GM12878 (cell line): Measurements from ENCODE around the gene PLK2. TPM values are rescaled to one million over a fixed set of nuclear protein-coding genes. Genes with fewer than 3 reads are reported as not detected.

Experiments used
- ATAC-seq: fragments of 200-7000 bp; cut with Tn5 transposase; 3 replicates; pipeline ENCODE4 v1.9.1; 2020; ENCODE audit warnings: mild to moderate bottlenecking, moderate library complexity
- BruUV-seq: library from RNA; stranded (reverse); fragments of 400-500 nt; replicated peaks from 2 replicates; lab custom pipeline; 2021; lab: Mats Ljungman, UMichigan
- CTCF ChIA-PET: fragments of 300-600 bp; sonication (Branson Sonifier 250); formaldehyde crosslinking; extraction: SDS; loops from one replicate; lab custom pipeline; 2021; ENCODE audit warnings: inconsistent platforms; lab: Yijun Ruan, JAX
- POLR2A ChIA-PET: fragments of 350-600 bp; formaldehyde crosslinking; extraction: SDS; loops from one replicate; lab custom pipeline; 2021; ENCODE audit warnings: inconsistent platforms; lab: Charles Lee
- RAD21 ChIA-PET: fragments of 300-600 bp; sonication (Branson Sonifier 250); formaldehyde crosslinking; loops from one replicate; lab custom pipeline; 2023; ENCODE audit warnings: antibody characterized with exemption; ENCODE audit not compliant: unreplicated experiment; lab: Charles Lee
- SMC1A ChIA-PET: fragments of 300-600 bp; sonication (Branson Sonifier 250); formaldehyde crosslinking; loops from one replicate; lab custom pipeline; 2023; ENCODE audit not compliant: unreplicated experiment, uncharacterized antibody; lab: Charles Lee
- DNase-seq: peaks from one replicate; pipeline ENCODE4 v3.0.0-alpha.2; 2011; ENCODE audit warnings: low read depth, low spot score
- FAIRE-seq: peaks from 3 replicates; lab custom pipeline; 2011; peaks lifted over from hg19 to GRCh38; lab: Jason Lieb, UNC
- H2AFZ ChIP-seq: 2 replicates; pipeline ENCODE4 v1.6.0; 2011; ENCODE audit warnings: low read depth, low read length, control low read depth; ENCODE audit not compliant: control insufficient read depth
- H3K27ac ChIP-seq: 2 replicates; pipeline ENCODE4 v1.5.1; 2011; ENCODE audit warnings: control low read depth; ENCODE audit not compliant: control insufficient read depth, insufficient read depth
- H3K27me3 ChIP-seq, 2 experiments: replicated peaks in 1 of 2; 2 replicates each; pipeline versions ENCODE4 v1.6.0 to v1.6.1; 2011; ENCODE audit warnings: low read length in 1 of 2; ENCODE audit not compliant: control insufficient read depth in 2 of 2, insufficient read depth in 2 of 2
- H3K36me3 ChIP-seq, 2 experiments: 2 replicates each; pipeline ENCODE4 v1.5.1; 2011; ENCODE audit warnings: low read length in 1 of 2; ENCODE audit not compliant: control insufficient read depth in 2 of 2, insufficient read depth in 2 of 2
- H3K4me1 ChIP-seq: 2 replicates; pipeline ENCODE4 v1.6.1; 2011; ENCODE audit warnings: mild to moderate bottlenecking, low read length, moderate library complexity, mixed read lengths; ENCODE audit not compliant: control insufficient read depth, insufficient read depth
- H3K4me2 ChIP-seq: 2 replicates; pipeline ENCODE4 v1.6.0; 2011; ENCODE audit warnings: control low read depth; ENCODE audit not compliant: control insufficient read depth, insufficient read depth
- H3K4me3 ChIP-seq: fragments of 200-600 bp; sonication (generic); 2 replicates; pipeline ENCODE4 v1.5.1; 2016
- H3K79me2 ChIP-seq: 2 replicates; pipeline ENCODE4 v1.6.0; 2011; ENCODE audit warnings: low read length; ENCODE audit not compliant: control insufficient read depth, insufficient read depth
- H3K9ac ChIP-seq: 2 replicates; pipeline ENCODE4 v1.8.0; 2011; ENCODE audit warnings: low read length, control low read depth, mixed read lengths; ENCODE audit not compliant: control insufficient read depth, insufficient read depth
- H3K9me3 ChIP-seq: replicated peaks from 3 replicates; pipeline ENCODE4 v1.5.1; 2011; ENCODE audit warnings: mild to moderate bottlenecking, low read length; ENCODE audit not compliant: control insufficient read depth, insufficient read depth
- H4K20me1 ChIP-seq: 2 replicates; pipeline ENCODE4 v1.6.0; 2011; ENCODE audit not compliant: control insufficient read depth, insufficient read depth
- ASH2L ChIP-seq: fragments of 300-600, 200-600 bp; sonication (generic); IDR thresholded peaks from 2 replicates; pipeline ENCODE4 v1.6.1; 2017; ENCODE audit warnings: low read depth, mild to moderate bottlenecking, borderline replicate concordance
- EED ChIP-seq: sonication (generic); IDR thresholded peaks from 2 replicates; pipeline ENCODE4 v1.6.1; 2016; ENCODE audit warnings: antibody characterized with exemption, low read depth
- NR2C2 ChIP-seq: IDR thresholded peaks from 2 replicates; pipeline ENCODE4 v1.6.1; 2011; ENCODE audit warnings: borderline replicate concordance, low read depth; ENCODE audit not compliant: control insufficient read depth, insufficient read length
- NR2F1 ChIP-seq: fragments of 450-650 bp; conservative IDR thresholded peaks from 2 replicates; pipeline ENCODE4 v1.6.1; 2017; ENCODE audit warnings: mild to moderate bottlenecking
- WGBS: methylation state at CpG from one replicate; pipeline ENCODE4 v1.1.6; 2016; ENCODE audit warnings: low lambda C conversion rate; ENCODE audit not compliant: insufficient replicate concordance, insufficient coverage; ENCODE audit errors: missing lambda C conversion rate; 5-methylcytosine and 5-hydroxymethylcytosine counted together
- in situ Hi-C: fragments of 300-500 bp; cut with MboI; formaldehyde crosslinking; loops from 9 replicates; pipeline ENCODE4 v1.14.3; 2018; ENCODE audit warnings: mixed read lengths
- intact Hi-C: fragments of 100-400 bp; cut with micrococcal nuclease; formaldehyde crosslinking; loops from one replicate; pipeline ENCODE4 v1.14.2; 2022; ENCODE audit not compliant: unreplicated experiment
- polyA plus RNA-seq, 11 experiments: library from polyadenylated mRNA; depleted of rRNA in 4 of 11; unstranded in 6 of 11; stranded (reverse) in 5 of 11; fragments of >200 nt; fragmentation: Nextera tagmentation in 4 of 11; fragmentation: Illumina TruSeq in 1 of 11; extraction: Ambion mirVana in 4 of 11; extraction: Trizol in 1 of 11; gene quantifications; 1 replicate in 1 of 11; 2 replicates in 10 of 11; pipeline versions ENCODE4 v1.2.1 to v1.2.3, GENCODE V29; 2011 to 2016; ENCODE audit warnings: inconsistent platforms in 2 of 11, missing spikeins in 2 of 11, low read depth in 1 of 11
- total RNA-seq, 4 experiments: library from RNA; depleted of rRNA in 3 of 4; stranded (reverse); fragments of >200 nt in 3 of 4; fragmentation: Illumina TruSeq in 1 of 4; extraction: Trizol in 1 of 4; gene quantifications; 2 replicates each; pipeline versions ENCODE4 v1.2.1 to v1.2.3, GENCODE V29; 2013 to 2021
- TF ChIP-seq, protein P1 (sequence below): fragments of 450-650 bp; IDR thresholded peaks from 2 replicates; pipeline ENCODE4 v1.6.1; 2017; ENCODE audit warnings: antibody characterized with exemption, mild to moderate bottlenecking, moderate library complexity
- TF ChIP-seq, protein P2 (sequence below): IDR thresholded peaks from 2 replicates; pipeline ENCODE4 v1.6.1; 2011; ENCODE audit warnings: borderline replicate concordance, low read depth, mild to moderate bottlenecking, moderate library complexity, low read length; ENCODE audit not compliant: insufficient read depth, poor library complexity, severe bottlenecking
- TF ChIP-seq, protein P3 (sequence below): fragments of 450-650 bp; IDR thresholded peaks from 2 replicates; pipeline ENCODE4 v1.6.1; 2016; ENCODE audit warnings: mild to moderate bottlenecking
- TF ChIP-seq, protein P4 (sequence below): fragments of 450-650 bp; IDR thresholded peaks from 2 replicates; pipeline ENCODE4 v1.6.1; 2017; ENCODE audit warnings: mild to moderate bottlenecking, moderate library complexity

Gene PLK2
- total and polyA plus RNA-seq, 10 of the 15 experiments (the other 5 are each of a cell fraction or from before 2014, with no cell fraction given): 0.07 to 3.9 (median 0.52) TPM

DNA sequence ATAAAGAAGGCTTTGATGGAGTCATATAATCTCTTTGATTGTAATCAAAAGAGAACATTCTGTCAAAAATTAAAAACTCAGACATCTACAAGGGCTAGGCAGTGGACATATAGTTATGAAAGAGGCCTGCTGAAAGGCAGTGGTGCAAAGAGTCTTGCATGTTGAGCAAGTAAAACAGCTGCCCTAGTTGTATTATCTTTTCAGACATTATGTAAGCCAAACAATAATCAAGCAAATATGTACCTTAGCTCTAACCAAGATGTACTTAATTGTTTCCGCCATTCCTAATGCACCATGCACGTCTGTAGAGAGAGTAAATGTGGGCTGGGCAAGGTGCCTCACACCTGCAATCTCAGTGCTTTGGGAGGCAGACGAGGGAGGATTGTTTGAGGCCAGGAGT lies 45.6 kb upstream of the PLK2 start:
- ChIA-PET POLR2A (no interaction called here), CTCF (interaction anchor here (1.1 kb wide), 1 partner anchor 44 kb away, joined by 3 read pairs; no protein-coding TSS in a partner anchor)
- no TSS peak for BruUV-seq

More for the DNA sequence above, 45.6 kb upstream of the PLK2 start:
- H4K20me1 ChIP-seq: no peaks in the 10 kb centered on the region
- DNase-seq (no peak), ATAC-seq (no peak), FAIRE-seq (no peak)
- no peak overlapping the region for H3K27ac ChIP-seq
- ChIA-PET SMC1A (interaction anchor here (1.0 to 2.8 kb wide), 3 partner anchors 9 to 13 kb away, joined by 3 to 10 read pairs (median 6); partner anchors contain the start of gene GAPT), RAD21 (interaction anchor here (0.6 kb wide), 1 partner anchor 304 kb away, joined by 3 read pairs; no protein-coding TSS in a partner anchor)
- H3K4me2 ChIP-seq: no peak overlapping the region
- intact Hi-C loops (no loop called here), in situ Hi-C loops (loop anchor here (10.0 kb wide), 1 partner anchor 339 kb away; no protein-coding TSS in a partner anchor)
- WGBS: 39% methylated on average over 3 of the region's 3 CpGs
- H3K4me3 ChIP-seq: no peak overlapping the region
- TF ChIP-seq NR2F1 (no peak), NR2C2 (no peak), EED (no peak), ASH2L (no peak)
- TF ChIP-seq, protein P1, sequence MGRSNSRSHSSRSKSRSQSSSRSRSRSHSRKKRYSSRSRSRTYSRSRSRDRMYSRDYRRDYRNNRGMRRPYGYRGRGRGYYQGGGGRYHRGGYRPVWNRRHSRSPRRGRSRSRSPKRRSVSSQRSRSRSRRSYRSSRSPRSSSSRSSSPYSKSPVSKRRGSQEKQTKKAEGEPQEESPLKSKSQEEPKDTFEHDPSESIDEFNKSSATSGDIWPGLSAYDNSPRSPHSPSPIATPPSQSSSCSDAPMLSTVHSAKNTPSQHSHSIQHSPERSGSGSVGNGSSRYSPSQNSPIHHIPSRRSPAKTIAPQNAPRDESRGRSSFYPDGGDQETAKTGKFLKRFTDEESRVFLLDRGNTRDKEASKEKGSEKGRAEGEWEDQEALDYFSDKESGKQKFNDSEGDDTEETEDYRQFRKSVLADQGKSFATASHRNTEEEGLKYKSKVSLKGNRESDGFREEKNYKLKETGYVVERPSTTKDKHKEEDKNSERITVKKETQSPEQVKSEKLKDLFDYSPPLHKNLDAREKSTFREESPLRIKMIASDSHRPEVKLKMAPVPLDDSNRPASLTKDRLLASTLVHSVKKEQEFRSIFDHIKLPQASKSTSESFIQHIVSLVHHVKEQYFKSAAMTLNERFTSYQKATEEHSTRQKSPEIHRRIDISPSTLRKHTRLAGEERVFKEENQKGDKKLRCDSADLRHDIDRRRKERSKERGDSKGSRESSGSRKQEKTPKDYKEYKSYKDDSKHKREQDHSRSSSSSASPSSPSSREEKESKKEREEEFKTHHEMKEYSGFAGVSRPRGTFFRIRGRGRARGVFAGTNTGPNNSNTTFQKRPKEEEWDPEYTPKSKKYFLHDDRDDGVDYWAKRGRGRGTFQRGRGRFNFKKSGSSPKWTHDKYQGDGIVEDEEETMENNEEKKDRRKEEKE: no peak
- TF ChIP-seq, protein P2, sequence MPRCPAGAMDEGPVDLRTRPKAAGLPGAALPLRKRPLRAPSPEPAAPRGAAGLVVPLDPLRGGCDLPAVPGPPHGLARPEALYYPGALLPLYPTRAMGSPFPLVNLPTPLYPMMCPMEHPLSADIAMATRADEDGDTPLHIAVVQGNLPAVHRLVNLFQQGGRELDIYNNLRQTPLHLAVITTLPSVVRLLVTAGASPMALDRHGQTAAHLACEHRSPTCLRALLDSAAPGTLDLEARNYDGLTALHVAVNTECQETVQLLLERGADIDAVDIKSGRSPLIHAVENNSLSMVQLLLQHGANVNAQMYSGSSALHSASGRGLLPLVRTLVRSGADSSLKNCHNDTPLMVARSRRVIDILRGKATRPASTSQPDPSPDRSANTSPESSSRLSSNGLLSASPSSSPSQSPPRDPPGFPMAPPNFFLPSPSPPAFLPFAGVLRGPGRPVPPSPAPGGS: no peak
- TF ChIP-seq, protein P3, sequence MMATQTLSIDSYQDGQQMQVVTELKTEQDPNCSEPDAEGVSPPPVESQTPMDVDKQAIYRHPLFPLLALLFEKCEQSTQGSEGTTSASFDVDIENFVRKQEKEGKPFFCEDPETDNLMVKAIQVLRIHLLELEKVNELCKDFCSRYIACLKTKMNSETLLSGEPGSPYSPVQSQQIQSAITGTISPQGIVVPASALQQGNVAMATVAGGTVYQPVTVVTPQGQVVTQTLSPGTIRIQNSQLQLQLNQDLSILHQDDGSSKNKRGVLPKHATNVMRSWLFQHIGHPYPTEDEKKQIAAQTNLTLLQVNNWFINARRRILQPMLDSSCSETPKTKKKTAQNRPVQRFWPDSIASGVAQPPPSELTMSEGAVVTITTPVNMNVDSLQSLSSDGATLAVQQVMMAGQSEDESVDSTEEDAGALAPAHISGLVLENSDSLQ: no peak
- TF ChIP-seq, protein P4, sequence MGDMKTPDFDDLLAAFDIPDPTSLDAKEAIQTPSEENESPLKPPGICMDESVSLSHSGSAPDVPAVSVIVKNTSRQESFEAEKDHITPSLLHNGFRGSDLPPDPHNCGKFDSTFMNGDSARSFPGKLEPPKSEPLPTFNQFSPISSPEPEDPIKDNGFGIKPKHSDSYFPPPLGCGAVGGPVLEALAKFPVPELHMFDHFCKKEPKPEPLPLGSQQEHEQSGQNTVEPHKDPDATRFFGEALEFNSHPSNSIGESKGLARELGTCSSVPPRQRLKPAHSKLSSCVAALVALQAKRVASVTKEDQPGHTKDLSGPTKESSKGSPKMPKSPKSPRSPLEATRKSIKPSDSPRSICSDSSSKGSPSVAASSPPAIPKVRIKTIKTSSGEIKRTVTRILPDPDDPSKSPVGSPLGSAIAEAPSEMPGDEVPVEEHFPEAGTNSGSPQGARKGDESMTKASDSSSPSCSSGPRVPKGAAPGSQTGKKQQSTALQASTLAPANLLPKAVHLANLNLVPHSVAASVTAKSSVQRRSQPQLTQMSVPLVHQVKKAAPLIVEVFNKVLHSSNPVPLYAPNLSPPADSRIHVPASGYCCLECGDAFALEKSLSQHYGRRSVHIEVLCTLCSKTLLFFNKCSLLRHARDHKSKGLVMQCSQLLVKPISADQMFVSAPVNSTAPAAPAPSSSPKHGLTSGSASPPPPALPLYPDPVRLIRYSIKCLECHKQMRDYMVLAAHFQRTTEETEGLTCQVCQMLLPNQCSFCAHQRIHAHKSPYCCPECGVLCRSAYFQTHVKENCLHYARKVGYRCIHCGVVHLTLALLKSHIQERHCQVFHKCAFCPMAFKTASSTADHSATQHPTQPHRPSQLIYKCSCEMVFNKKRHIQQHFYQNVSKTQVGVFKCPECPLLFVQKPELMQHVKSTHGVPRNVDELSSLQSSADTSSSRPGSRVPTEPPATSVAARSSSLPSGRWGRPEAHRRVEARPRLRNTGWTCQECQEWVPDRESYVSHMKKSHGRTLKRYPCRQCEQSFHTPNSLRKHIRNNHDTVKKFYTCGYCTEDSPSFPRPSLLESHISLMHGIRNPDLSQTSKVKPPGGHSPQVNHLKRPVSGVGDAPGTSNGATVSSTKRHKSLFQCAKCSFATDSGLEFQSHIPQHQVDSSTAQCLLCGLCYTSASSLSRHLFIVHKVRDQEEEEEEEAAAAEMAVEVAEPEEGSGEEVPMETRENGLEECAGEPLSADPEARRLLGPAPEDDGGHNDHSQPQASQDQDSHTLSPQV: no peak
- no peak overlapping the region for H3K9ac ChIP-seq
- no peaks in the 10 kb centered on the region for H3K79me2 ChIP-seq
- H3K4me1 ChIP-seq: peaks cover 5% of the 10 kb centered on the region
- H3K27me3 ChIP-seq: no peaks in the 10 kb centered on the region
- no peaks in the 10 kb centered on the region for H3K36me3 ChIP-seq
- H2AFZ ChIP-seq: no peak overlapping the region
- H3K9me3 ChIP-seq: no peaks in the 10 kb centered on the region
